Endothelial cell of umbilical vein (primary cell): ENCODE data around the gene SH3BGRL. TPM values are rescaled to one million over a fixed set of nuclear protein-coding genes. Genes with fewer than 3 reads are reported as not detected.

ENCODE experiments used
- BruUV-seq: library from RNA; stranded (reverse); fragments of 400-500 nt; replicated peaks from 2 replicates; lab custom pipeline; 2021; lab: Mats Ljungman, UMichigan
- CTCF ChIA-PET: fragments of 300-600, 350-600 bp; sonication (Branson Sonifier 250); formaldehyde crosslinking; loops from one replicate; lab custom pipeline; 2021; ENCODE audit warnings: antibody characterized with exemption, inconsistent platforms; lab: Charles Lee
- POLR2A ChIA-PET: fragments of 300-600, 350-600 bp; sonication (Branson Sonifier 250); formaldehyde crosslinking; loops from one replicate; lab custom pipeline; 2021; ENCODE audit warnings: antibody characterized with exemption, inconsistent platforms; lab: Charles Lee
- DNase-seq: peaks from one replicate; pipeline ENCODE4 v3.0.0-alpha.2; 2011; ENCODE audit warnings: low read depth, low spot score
- FAIRE-seq: peaks from 2 replicates; lab custom pipeline; 2011; peaks lifted over from hg19 to GRCh38; lab: Jason Lieb, UNC
- H2AFZ ChIP-seq: 2 replicates; pipeline ENCODE4 v1.6.0; 2012; ENCODE audit warnings: low read depth, low read length, control low read depth, inconsistent platforms
- H3K27ac ChIP-seq: 2 replicates; pipeline ENCODE4 v1.5.1; 2011; ENCODE audit warnings: low read depth, mild to moderate bottlenecking, control low read depth, low read length, moderate library complexity; ENCODE audit not compliant: insufficient read depth
- H3K27me3 ChIP-seq, 2 experiments: 2 replicates each; pipeline versions ENCODE4 v1.6.0 to v1.6.1; 2011; ENCODE audit warnings: low read length in 2 of 2, mixed read lengths in 1 of 2; ENCODE audit not compliant: control insufficient read depth in 2 of 2, insufficient read depth in 2 of 2
- H3K36me3 ChIP-seq, 2 experiments: 2 replicates in 1 of 2; 3 replicates in 1 of 2; pipeline ENCODE4 v1.5.1; 2011; ENCODE audit warnings: low read length in 2 of 2, mild to moderate bottlenecking in 1 of 2, moderate library complexity in 1 of 2; ENCODE audit not compliant: control insufficient read depth in 2 of 2, insufficient read depth in 2 of 2; ENCODE audit errors: extremely low read depth in 1 of 2
- H3K4me1 ChIP-seq: 3 replicates; pipeline ENCODE4 v1.5.1; 2011; ENCODE audit warnings: mild to moderate bottlenecking, low read length; ENCODE audit not compliant: control insufficient read depth, insufficient read depth; ENCODE audit errors: extremely low read depth
- H3K4me2 ChIP-seq: 2 replicates; pipeline ENCODE4 v1.6.1; 2011; ENCODE audit warnings: low read length, control low read depth, mixed read lengths; ENCODE audit not compliant: insufficient read depth
- H3K4me3 ChIP-seq, 3 experiments: fragments of 200-600 bp in 1 of 3; sonication (generic), shearing (Covaris generic) in 1 of 3; replicated peaks in 1 of 3; 2 replicates each; pipeline ENCODE4 v1.5.1; 2011 to 2016; ENCODE audit warnings: control low read depth in 3 of 3, low read length in 3 of 3, mild to moderate bottlenecking in 2 of 3, inconsistent platforms in 1 of 3, low read depth in 1 of 3, moderate library complexity in 1 of 3; ENCODE audit not compliant: insufficient read depth in 1 of 3
- H3K79me2 ChIP-seq: 2 replicates; pipeline ENCODE4 v1.6.0; 2012; ENCODE audit warnings: low read length, inconsistent platforms; ENCODE audit not compliant: control insufficient read depth, insufficient read depth
- H3K9ac ChIP-seq: replicated peaks from 2 replicates; pipeline ENCODE3; 2011; ENCODE audit warnings: low read length, control low read depth; ENCODE audit not compliant: insufficient read depth; ENCODE audit errors: extremely low read depth
- H3K9me1 ChIP-seq: replicated peaks from 3 replicates; pipeline ENCODE4 v1.6.0; 2011; ENCODE audit warnings: mild to moderate bottlenecking, low read length; ENCODE audit not compliant: control insufficient read depth, insufficient read depth; ENCODE audit errors: extremely low read depth
- H3K9me3 ChIP-seq: replicated peaks from 2 replicates; pipeline ENCODE4 v1.5.1; 2012; ENCODE audit warnings: low read length, inconsistent platforms; ENCODE audit not compliant: control insufficient read depth, insufficient read depth
- H4K20me1 ChIP-seq: replicated peaks from 2 replicates; pipeline ENCODE3; 2011; ENCODE audit warnings: mild to moderate bottlenecking, low read length; ENCODE audit not compliant: control insufficient read depth, insufficient read depth; ENCODE audit errors: extremely low read depth
- CTCF ChIP-seq, 2 donors: IDR thresholded peaks; 1 replicate in 1 of 2; 2 replicates in 1 of 2; pipeline ENCODE4 v1.5.1; 2011; ENCODE audit warnings: low read length in 2 of 2, mild to moderate bottlenecking in 2 of 2, moderate library complexity in 2 of 2, control low read depth in 1 of 2, inconsistent platforms in 1 of 2, low read depth in 1 of 2; ENCODE audit not compliant: insufficient read depth in 1 of 2; ENCODE audit errors: extremely low read depth in 1 of 2
- EZH2 ChIP-seq: IDR thresholded peaks from 2 replicates; pipeline ENCODE4 v1.6.1; 2012; ENCODE audit warnings: borderline replicate concordance, low read depth, mild to moderate bottlenecking, moderate library complexity, low read length, inconsistent platforms; ENCODE audit not compliant: severe bottlenecking
- FOS ChIP-seq: IDR thresholded peaks from 2 replicates; pipeline ENCODE4 v1.6.1; 2011; ENCODE audit warnings: mild to moderate bottlenecking, low read length, moderate library complexity, borderline replicate concordance; ENCODE audit not compliant: insufficient read depth
- GATA2 ChIP-seq: IDR thresholded peaks from 2 replicates; pipeline ENCODE4 v1.7.0; 2011; ENCODE audit warnings: low read depth, mild to moderate bottlenecking, moderate library complexity, mixed read lengths, low read length; ENCODE audit not compliant: insufficient read length, insufficient read depth
- JUN ChIP-seq: IDR thresholded peaks from 2 replicates; pipeline ENCODE4 v1.6.1; 2011; ENCODE audit warnings: borderline replicate concordance, low read depth; ENCODE audit not compliant: insufficient read length, insufficient read depth
- MYC ChIP-seq: IDR thresholded peaks from one replicate; pipeline ENCODE4 v1.6.1; 2011; ENCODE audit warnings: mild to moderate bottlenecking, low read depth, low read length
- POLR2A ChIP-seq: IDR thresholded peaks from 2 replicates; pipeline ENCODE4 v1.6.1; 2012; ENCODE audit warnings: low read depth, mild to moderate bottlenecking, control low read depth, low read length
- POLR2AphosphoS5 ChIP-seq: IDR thresholded peaks from 2 replicates; pipeline ENCODE4 v1.6.1; 2012; ENCODE audit warnings: low read depth, mild to moderate bottlenecking, control low read depth, low read length, moderate library complexity; ENCODE audit not compliant: insufficient read depth
- dilution Hi-C: fragments of 300-500 bp; cut with MboI; formaldehyde crosslinking; loops from one replicate; pipeline ENCODE4 v1.15.0; 2019; ENCODE audit warnings: low sequenced_read_pairs; ENCODE audit not compliant: extremely low pct_ligation_motif_present
- intact Hi-C: fragments of 100-400 bp; cut with micrococcal nuclease; formaldehyde crosslinking; loops from one replicate; pipeline ENCODE4 v1.10.0; 2022
- polyA plus RNA-seq, 4 experiments: library from polyadenylated mRNA; depleted of rRNA in 3 of 4; stranded (reverse) in 3 of 4; unstranded in 1 of 4; fragments of >200 nt; gene quantifications; 2 replicates each; pipeline versions ENCODE4 v1.2.1 to v1.2.3, GENCODE V29; 2011 to 2012; ENCODE audit warnings: missing spikeins in 1 of 4
- total RNA-seq: library from RNA; stranded (reverse); gene quantifications from 2 replicates; pipeline ENCODE4 v1.2.3, GENCODE V29; 2021
- TF ChIP-seq, protein P1 (sequence below): IDR thresholded peaks from 2 replicates; pipeline ENCODE4 v1.6.1; 2011; ENCODE audit not compliant: insufficient read depth, insufficient read length

SH3BGRL gene
- total and polyA plus RNA-seq, 2 donors (not counting 3 experiments of a cell fraction or from before 2014, with no cell fraction given) = 45.6 to 65.7 TPM

GRCh38 chrX:81337805-81338204, 135.9 kb downstream of the SH3BGRL start:
- Histone ChIP-seq H3K9me1 (no peaks in the 10 kb centered on the region), H3K4me1 (no peaks in the 10 kb centered on the region), H3K27ac (no peak overlapping the region), H2AFZ (no peak overlapping the region), H4K20me1 (no peaks in the 10 kb centered on the region), H3K9ac (no peak overlapping the region), H3K9me3 (no peaks in the 10 kb centered on the region), H3K79me2 (no peaks in the 10 kb centered on the region), H3K4me3 (no peak overlapping the region), H3K36me3 (no peaks in the 10 kb centered on the region), H3K27me3 (no peaks in the 10 kb centered on the region), H3K4me2 (no peak overlapping the region)
- POLR2A ChIA-PET = no interaction called here
- no peak for TF ChIP-seq POLR2AphosphoS5
- TF ChIP-seq, protein P1, sequence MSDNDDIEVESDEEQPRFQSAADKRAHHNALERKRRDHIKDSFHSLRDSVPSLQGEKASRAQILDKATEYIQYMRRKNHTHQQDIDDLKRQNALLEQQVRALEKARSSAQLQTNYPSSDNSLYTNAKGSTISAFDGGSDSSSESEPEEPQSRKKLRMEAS = no peak
- no peak for TF ChIP-seq FOS
- TF ChIP-seq MYC = no peak
- TF ChIP-seq EZH2 = no peak
- no peak for TF ChIP-seq CTCF (IDR thresholded peaks at IDR 0.05; ENCODE audit: extremely low read depth in 1 of 2, insufficient read depth in 1 of 2, low read depth in 1 of 2, low read length in 2 of 2)
- no peak for TF ChIP-seq JUN
- no peak for TF ChIP-seq GATA2
- no peak for TF ChIP-seq POLR2A
- BruUV-seq = no TSS peak
- no peak for FAIRE-seq
- CTCF ChIA-PET = no interaction called here
- no peak for DNase-seq
- dilution Hi-C loops (no loop called here), intact Hi-C loops (no loop called here)
